H1 (cell line): ENCODE data around the gene RIN1. TPM values are rescaled to one million over a fixed set of nuclear protein-coding genes. Genes with fewer than 3 reads are reported as not detected.

ENCODE experiments used
- BRCA1 ChIP-seq: IDR thresholded peaks from 2 replicates; pipeline ENCODE4 v1.6.1; 2012; ENCODE audit warnings: low read depth, low read length, improper control_type of control experiment
- CHD2 ChIP-seq: IDR thresholded peaks from 2 replicates; pipeline ENCODE4 v1.6.1; 2012; ENCODE audit warnings: low read length, improper control_type of control experiment
- EP300 ChIP-seq, 2 experiments: IDR thresholded peaks; 1 replicate in 1 of 2; 2 replicates in 1 of 2; pipeline ENCODE4 v1.6.1; 2011 to 2012; ENCODE audit warnings: low read depth in 2 of 2, low read length in 2 of 2, mild to moderate bottlenecking in 2 of 2, borderline replicate concordance in 1 of 2, inconsistent platforms in 1 of 2, moderate library complexity in 1 of 2
- KDM1A ChIP-seq: fragments of 200-600, 300-600 bp; sonication (generic); IDR thresholded peaks from 2 replicates; pipeline ENCODE4 v1.7.1; 2016; ENCODE audit warnings: mild to moderate bottlenecking, low read length, borderline replicate concordance
- POLR2A ChIP-seq, 2 experiments: IDR thresholded peaks; 1 replicate in 1 of 2; 2 replicates in 1 of 2; pipeline ENCODE4 v1.6.1; 2011; ENCODE audit warnings: low read depth in 2 of 2, low read length in 2 of 2, mild to moderate bottlenecking in 2 of 2; ENCODE audit errors: control extremely low read depth in 1 of 2
- RBBP5 ChIP-seq: IDR thresholded peaks from 2 replicates; pipeline ENCODE4 v1.7.1; 2012; ENCODE audit warnings: low read depth, mild to moderate bottlenecking, inconsistent platforms, low read length, moderate library complexity, borderline replicate concordance
- TAF1 ChIP-seq: IDR thresholded peaks from 2 replicates; pipeline ENCODE4 v1.6.1; 2011; ENCODE audit warnings: mild to moderate bottlenecking, low read depth, low read length
- polyA plus RNA-seq, 7 experiments: library from polyadenylated mRNA; depleted of rRNA in 3 of 7; stranded (reverse) in 5 of 7; unstranded in 2 of 7; fragments of >200 nt in 5 of 7; fragments of 200-250 nt in 2 of 7; gene quantifications; 1 replicate in 5 of 7; 2 replicates in 1 of 7; 4 replicates in 1 of 7; pipeline versions ENCODE4 v1.2.1 to v1.2.3, GENCODE V29; 2011 to 2013; ENCODE audit warnings: missing spikeins in 2 of 7, mixed read lengths in 2 of 7
- total RNA-seq: library from RNA; stranded (reverse); fragmentation: NEBNext Ultra II Directional; extraction: Animal tissue kit (Norgen Biotek cat#: 25700); gene quantifications from 2 replicates; pipeline ENCODE4 v1.2.1, GENCODE V29; 2021

Gene RIN1
- total and polyA plus RNA-seq, 2 of the 8 experiments (the other 6 are each of a cell fraction or from before 2014, with no cell fraction given) = 2.5 to 5.4 TPM

DNA sequence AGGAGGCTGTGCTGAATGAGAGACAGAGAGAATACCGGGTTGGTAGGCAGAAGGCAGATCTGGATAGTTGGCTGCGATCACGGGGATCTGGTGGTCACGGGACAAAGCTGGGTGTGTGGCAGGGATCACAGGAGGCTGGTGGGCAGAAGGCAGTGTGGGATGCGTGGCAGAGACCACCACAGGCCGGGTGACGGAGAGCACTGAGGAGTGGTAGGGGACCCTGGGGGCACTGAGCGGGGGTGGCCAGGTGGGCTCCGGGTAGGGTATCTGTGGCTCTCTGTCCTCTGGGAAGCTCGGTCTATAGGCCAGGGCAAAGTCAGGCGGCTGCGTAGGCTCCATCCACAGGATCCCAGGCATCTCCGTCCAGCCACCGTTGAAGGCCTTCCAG is 20.7 kb downstream of the RIN1 start (continued):
- TF ChIP-seq BRCA1 (no peak), CHD2 (no peak), KDM1A (no peak), EP300 (IDR thresholded peaks at IDR 0.05; ENCODE audit: borderline replicate concordance in 1 of 2, low read depth in 2 of 2, low read length in 2 of 2) (no peak), POLR2A (IDR thresholded peaks at IDR 0.05; ENCODE audit: control extremely low read depth in 1 of 2, low read depth in 2 of 2, low read length in 2 of 2) (no peak), RBBP5 (no peak), TAF1 (no peak)
